Adipose tissue (tissue), 3 donors: ENCODE results near the gene IGF2. TPM values are rescaled to one million over a fixed set of nuclear protein-coding genes. Genes with fewer than 3 reads are reported as not detected.
"Not testable (repeated sequence)": the region's sequence is repeated elsewhere in the genome, so short reads cannot be mapped to it uniquely, and the experiment has no call there.

ENCODE experiments used
- H3K27ac ChIP-seq: one replicate; pipeline ENCODE4 v1.5.1; 2013; ENCODE audit warnings: low read depth, low read length
- WGBS, 3 donors: extraction: QIAGEN DNeasy Blood & Tissue Kit; methylation state at CpG; one replicate each; pipeline ENCODE4 v1.1.7; 2013; 5-methylcytosine and 5-hydroxymethylcytosine counted together
- polyA plus RNA-seq, 3 donors: library from polyadenylated mRNA; stranded (reverse); fragments of 200-250 nt; gene quantifications; one replicate each; pipeline ENCODE4 v1.2.3, GENCODE V29; 2013
- donor health status: healthy with polysubstance abuse.
- donor health status: Bipolar disorder and iron deficiency.
- donor health status: healthy.

The IGF2 gene
- polyA plus RNA-seq, 3 donors = 6.7 to 133 (median 31.7) TPM

DNA sequence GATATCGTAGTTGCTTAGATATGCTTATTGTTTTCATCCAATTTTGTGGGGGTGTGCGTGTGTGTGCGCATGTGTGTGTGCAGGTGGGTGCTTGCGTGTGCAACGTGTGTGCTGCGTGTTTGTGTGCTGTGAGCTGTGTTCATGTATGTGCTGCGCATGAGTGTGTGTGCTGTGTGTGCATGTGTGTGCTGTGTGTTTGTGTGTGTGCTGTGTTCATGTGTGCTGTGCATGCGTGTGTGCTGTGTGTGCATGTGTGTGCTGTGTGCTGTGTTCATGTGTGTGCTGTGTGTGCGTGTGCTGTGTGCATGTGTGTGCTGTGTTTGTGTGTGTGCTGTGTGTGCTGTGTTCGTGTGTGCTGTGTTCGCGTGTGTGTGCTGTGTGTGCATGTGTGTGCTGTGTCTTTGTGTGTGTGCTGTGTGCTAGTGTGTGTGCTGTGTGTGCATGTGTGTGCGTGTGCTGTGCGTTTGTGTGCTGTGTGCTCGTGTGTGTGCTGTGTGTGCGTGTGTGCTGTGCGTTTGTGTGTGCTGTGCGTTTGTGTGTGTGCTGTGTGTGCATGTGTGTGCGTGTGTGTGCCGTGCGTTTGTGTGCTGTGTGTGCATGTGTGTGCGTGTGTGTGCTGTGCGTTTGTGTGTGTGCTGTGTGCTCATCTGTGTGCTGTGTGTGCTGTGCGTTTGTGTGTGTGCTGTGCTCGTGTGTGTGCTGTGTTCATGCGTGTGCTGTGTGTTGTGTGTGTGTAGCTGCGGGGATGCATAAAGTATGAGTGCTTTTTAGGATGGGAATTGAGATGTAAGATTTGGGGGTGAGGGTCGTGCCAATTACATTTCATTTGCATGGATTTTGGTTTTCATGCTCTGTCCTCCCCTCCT lies 7.6 kb downstream of the IGF2 start:
- 86 to 88% (median 86%) methylated on average over 28 of the region's 28 CpGs for WGBS, 3 donors
- no peak overlapping the region for H3K27ac ChIP-seq

DNA sequence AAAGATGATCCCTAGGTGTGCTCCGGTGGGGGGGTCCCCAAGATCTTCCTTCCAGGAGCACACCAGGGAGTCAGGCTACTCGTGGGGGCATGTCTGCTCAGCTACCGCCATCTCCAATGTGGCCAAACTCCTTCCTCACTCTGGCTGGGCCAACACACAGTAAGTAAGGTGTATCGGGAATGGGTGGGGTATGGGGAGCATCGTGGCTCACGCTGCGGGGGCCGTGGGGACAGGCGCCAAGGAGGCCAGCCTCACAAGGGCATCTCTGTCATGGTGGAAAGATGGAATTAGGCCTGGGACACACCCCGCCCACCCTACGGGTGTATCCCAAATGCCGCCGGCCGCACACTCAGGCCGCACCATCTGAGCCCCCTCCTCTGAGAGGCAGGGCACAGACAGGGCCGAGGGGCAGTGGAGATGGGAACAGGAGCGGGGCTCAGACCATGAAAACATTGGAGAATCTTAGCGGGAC lies 8.3 kb downstream of the IGF2 start:
- WGBS, 3 donors = 80 to 89% (median 84%) methylated on average over 17 to 18 of the region's 18 CpGs
- no peak overlapping the region for H3K27ac ChIP-seq

DNA sequence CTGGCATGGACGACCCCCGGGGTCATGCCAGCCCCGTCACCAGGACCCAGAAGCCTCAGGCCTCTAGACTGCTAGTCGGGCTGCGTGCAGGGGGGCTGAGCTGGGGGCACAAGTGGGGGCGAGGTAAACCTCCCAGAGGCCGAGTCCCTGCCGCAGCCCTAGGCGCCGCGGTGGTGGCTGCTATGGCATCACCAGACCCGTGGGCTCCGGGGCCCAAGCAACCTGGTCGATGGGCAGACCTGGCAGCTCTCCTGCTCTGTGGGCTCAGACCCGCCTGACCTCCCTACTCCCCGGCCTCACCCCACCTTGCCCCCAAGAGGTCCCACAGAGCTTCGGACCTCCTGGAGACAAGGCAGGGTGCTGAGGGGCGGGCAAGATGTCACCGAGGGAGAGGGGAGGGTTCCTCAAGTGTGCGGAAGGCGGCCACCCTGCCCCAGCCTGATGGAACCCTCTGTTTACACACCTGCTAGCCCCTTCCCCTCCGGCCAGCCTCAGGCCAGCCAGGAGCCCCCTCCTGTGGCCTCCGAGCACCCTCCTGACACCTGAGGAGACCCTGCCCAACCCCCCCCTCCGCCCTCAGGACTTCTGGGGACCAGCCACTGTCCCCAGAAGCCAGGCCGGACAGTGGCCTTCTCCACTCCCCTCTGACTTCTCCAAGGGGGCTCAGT lies 9.4 kb downstream of the IGF2 start:
- WGBS, 3 donors = 76 to 91% (median 89%) methylated on average over 21 to 25 of the region's 25 CpGs
- no peak overlapping the region for H3K27ac ChIP-seq

DNA sequence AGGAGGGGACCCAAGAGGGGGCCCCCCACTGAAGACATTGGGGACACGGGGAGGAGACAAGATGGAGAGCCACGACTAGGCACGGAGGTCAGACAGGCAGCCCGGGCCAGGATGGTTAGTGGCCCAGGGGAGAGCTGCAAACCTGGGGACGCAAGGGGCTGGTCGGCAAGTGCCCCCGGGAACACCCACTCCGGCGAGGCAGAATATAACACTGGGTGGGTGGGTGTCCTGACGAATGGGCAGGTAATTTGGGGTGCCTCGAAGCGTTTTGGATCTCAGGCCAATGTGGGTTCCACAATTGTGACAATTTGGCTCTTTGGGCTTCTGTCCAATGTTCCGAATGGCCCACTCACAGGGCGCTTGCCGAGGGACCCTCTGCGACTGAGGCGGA lies 9.9 kb downstream of the IGF2 start:
- H3K27ac ChIP-seq = no peak overlapping the region
- 80 to 93% (median 90%) methylated on average over 17 of the region's 17 CpGs for WGBS, 3 donors

DNA sequence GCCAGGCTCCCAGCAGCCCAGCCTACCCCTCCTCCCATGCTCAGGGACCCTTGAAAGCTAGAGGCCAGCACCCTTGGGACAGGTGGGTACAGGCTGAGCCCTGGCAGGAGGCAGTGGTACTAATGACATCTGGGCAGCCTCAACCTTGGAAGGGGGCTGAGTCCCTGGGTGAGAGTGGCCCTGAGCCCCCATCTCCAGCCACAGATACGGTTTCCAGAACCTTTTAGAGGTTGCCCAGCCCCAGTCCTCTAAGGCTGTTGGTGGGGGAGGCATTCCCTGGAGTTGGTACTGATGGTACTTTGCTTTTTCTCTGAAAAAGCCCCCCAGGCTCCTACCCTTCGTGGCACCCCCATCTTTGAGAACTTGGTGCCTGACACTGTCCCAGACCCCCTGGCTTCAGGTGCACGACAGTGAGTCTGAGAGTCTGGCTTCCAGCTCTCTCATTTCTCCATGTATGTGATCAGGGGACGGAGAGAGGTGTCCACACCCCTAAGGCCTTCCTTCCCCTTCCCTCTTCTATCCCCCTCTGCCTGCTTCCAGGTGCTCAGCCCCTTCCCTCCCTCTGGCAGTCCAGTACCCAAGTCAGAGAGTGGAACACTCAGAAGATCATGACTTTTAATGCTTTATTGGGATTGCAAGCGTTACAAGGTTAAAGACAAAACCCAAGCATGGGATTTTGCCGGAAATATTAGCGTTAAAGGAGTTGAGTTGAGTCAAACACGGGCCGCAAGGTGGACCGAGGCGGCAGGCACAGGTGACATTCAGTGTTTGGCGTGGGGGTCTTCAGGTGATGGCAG lies 10.5 kb downstream of the IGF2 start:
- H3K27ac ChIP-seq = no peak overlapping the region
- WGBS, 3 donors = 71 to 82% (median 80%) methylated on average over 12 of the region's 12 CpGs

DNA sequence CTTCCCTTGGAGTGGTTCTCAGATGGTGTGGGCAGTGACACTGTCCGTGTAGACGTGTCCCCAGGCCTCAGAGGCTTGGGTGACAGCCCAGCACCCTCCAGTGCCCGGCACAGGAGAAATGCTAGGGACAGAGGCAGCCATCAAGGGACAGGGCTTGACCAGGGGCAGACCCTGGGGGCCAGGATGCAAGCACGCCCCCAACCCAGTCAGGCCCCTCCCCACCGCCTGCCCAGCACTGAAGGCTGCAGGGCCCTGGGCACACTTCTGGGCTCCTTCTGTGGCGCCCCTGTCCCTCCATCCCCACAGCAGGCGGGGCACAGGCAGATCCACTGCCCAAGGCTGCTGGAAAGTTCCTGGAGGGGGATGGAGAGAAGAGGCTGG lies 11.1 kb downstream of the IGF2 start:
- 67 to 85% (median 77%) methylated on average over 7 of the region's 7 CpGs for WGBS, 3 donors
- H3K27ac ChIP-seq = no peak overlapping the region

DNA sequence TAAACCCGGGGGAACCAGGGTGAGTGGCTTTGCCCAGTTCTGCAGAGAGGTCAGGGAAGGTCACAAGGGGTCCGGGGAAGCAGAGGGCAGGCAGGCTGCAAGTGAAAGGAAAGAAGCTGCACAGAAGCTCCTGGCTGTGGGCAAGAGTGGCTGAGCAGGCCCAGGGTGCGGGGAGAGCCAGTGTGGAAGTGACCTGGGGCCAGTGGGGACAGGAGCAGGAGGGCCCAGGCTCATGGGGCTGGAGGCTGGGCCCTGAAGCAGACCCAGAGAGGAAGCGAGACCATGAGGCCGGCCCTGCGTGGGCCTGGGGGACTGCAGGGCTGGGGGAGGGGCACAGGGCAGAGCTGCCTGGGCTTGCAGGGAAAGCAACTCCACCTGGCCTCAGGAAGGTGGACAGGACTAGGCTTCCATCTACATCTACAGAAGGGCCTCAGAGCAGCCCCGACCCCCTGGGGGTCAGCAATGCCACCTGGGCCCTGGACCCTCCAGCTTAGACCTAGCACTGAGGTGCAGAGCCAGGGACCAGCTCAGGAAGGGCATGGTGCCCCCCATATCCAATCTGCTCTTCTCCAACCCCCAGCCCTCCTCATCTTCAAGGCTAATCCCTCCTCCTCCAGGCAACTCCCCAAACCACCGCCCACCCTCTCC lies 11.6 kb downstream of the IGF2 start:
- 62 to 73% (median 68%) methylated on average over 8 of the region's 8 CpGs for WGBS, 3 donors

DNA sequence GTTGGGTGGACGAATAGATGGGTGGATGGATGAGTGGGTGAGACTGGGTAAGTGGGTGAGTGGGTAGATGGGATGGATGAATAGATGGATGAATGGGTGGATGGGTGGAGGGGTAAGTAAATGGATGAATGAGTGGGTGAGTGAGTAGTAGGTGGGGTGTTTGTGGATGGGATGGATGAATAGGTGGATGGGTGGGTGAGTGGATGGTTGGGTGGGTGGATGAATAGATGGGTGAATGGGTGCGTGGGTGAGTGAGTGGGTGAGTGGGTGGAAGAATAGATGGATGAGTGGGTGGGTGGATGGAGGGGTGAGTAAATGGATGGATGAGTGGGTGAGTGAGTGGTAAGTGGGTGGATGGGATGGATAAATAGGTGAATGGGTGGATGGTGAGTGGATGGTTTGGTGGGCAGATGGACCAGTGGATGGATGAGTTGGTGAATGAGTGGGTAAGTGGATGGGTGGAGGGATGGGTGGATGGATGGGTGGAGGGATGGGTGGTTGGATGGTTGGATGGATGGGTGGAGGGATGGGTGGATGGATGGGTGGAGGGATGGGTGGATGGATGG lies 12.6 kb downstream of the IGF2 start:
- WGBS, 3 donors = 83 to 95% (median 91%) methylated on average over 2 of the region's 2 CpGs

More for the DNA sequence above, 11.6 kb downstream of the IGF2 start:
- H3K27ac ChIP-seq = no peak overlapping the region

DNA sequence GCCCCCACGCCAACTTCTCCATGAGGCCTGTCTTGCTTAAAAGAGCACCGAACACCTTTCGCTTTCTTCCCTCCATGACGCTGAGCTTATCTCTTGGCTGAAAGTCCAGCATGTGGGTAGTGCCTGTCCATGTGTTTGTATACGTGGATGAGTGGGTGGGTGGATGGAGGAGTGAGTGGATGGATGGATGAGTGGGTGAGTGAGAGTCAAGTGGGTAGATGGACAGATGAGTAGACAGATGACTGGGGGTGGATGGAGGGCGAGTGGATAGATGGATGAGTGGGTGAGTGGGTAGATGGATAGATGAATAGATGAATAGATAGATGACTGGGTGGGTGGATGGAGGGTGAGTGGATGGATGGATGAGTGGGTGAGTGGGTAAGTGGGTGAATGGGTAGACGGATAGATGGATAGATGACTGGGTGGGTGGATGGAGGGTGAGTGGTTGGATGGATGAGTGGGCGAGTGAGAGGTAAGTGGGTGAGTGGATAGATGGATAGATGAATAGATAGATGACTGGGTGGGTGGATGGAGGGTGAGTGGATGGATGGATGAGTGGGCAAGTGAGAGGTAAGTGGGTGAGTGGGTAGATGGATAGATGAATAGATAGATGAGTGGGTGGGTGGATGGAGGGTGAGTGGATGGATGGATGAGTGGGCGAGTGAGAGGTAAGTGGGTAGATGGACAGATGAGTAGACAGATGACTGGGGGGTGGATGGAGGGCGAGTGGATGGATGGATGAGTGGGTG lies 14.3 kb downstream of the IGF2 start:
- WGBS, 3 donors = 85 to 92% (median 88%) methylated on average over 8 to 10 of the region's 10 CpGs
- not testable (repeated sequence) for H3K27ac ChIP-seq

More for the DNA sequence above, 12.6 kb downstream of the IGF2 start:
- H3K27ac ChIP-seq = no peak overlapping the region

DNA sequence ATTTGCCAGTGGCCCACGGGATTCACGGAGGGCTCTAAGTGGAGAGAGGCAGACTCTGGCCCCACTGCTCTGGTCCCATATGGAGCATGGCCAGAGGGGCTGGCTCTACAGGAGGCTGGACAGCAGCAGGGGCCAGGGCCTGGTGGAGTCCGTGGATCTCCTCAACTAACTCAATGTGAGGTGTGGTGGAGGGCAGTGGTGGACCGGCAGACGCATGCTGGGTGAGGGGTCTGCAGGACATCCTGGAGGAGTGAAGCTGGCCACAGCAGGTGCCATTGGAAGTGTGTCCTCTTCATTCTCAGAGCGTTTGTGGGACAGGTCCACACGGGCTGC lies 15.6 kb downstream of the IGF2 start:
- no peak overlapping the region for H3K27ac ChIP-seq
- 88 to 89% (median 88%) methylated on average over 7 of the region's 7 CpGs for WGBS, 3 donors

DNA sequence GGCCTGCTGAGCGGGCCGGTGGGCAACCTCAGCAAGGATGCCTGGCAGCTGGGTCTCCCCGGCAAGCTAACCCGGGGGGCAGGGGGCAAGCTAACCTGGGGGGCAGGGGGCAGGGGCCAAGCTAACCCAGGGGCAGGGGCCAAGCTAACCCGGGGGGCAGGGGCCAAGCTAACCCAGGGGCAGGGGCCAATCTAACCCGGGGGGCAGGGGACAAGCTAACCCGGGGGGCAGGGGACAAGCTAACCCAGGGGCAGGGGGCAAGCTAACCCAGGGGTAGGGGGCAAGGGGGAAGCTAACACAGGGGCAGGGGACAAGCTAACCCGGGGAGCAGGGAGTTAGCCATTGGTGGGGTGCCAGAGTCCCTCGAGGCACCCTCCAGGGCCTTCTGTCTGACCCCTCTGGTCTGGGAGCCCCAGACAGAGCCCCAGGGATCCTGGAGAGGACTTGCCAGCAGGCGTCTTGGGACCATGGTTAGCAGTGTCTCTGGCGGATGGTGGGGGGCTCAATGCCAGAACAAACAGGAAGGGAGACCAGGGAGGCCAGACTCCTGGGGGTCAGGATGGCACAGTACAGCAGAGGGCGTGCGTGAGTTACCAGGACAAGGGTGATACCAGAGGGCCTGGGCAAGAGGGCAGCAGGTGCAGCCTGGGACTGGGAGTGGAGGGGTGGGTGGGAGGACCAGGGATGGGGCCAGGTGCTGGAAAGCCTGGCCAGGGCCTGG lies 16.1 kb downstream of the IGF2 start:
- 76 to 86% (median 81%) methylated on average over 11 to 13 of the region's 13 CpGs for WGBS, 3 donors
- H3K27ac ChIP-seq = no peak overlapping the region

DNA sequence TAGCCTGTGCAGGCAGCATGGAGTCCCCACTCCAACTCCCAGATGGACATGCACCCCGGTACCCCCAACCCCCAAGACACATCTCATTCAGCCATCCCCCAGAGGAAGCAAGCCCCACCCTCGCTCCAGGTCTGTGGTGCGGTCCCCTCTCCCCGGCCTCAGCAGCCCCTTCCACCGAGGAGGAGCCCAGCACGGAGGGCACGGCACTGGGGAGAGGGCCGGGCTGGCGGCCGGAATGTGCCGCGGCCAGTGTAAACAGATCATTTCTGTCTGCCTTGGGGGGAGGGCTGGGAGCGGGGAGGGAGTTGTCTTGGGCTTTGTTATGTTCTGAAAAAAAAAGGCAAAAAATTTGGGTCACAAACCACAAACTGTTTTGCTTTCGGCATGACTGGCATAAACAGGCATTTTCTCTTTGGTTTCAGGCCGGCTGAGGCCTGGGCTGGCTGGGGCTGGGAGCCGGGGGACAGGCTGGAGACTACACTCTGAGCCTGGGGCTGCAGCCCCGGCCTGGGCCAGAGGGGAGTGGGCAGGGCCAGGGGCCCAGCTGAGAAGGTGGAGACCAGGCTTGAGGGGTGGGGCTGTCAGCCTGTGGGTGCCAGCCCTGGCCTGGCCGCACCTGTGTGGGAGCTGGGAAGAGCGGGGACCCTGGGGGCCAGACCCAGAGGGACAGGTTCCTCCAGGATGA lies 16.8 kb downstream of the IGF2 start:
- H3K27ac ChIP-seq = no peak overlapping the region
- WGBS, 3 donors = 58 to 73% (median 58%) methylated on average over 19 of the region's 19 CpGs

DNA sequence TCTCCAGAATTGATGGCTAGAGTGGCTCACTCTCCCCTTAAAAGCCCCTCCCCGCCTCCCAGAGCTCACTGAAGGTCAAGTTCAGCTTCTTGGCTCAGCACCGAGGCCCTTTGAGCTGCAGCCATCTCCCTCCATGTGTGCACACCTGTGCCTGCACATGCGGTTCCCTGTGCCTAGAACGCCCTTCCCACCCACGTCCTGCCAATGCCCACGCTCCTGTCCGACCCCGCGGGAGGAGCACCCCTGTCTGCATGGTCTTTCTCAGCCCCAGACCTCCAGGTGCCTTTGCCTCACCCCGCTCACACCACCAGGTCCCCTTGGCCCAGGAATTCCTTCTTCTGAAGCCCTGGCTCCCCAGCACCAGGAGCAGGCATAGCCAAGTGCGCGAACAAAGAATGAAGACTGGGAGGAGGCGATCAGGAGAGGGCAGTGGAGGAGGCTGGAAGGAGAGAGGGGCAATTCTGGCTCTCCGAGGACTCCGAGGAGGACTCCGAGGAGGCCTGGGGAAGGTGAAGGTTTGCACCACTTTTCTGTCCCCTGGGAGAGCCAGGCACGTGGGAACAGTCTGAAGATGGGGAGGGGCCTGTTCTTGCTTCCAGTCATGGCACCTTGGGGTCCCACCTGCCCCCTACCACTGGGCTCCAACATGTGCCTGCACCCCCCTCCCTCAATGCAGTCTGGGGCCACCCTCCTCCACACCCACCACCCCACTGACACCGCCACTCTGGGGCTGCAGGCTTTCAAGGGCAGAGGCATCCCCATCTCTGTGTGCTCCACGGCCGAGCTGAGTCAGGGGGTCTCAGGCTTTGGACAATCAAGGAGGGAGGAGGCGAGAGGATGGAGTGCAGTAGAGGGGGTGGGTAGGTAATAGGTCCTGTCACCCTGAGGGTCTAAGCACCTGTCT lies 17.7 kb downstream of the IGF2 start:
- 67 to 89% (median 80%) methylated on average over 21 of the region's 21 CpGs for WGBS, 3 donors

DNA sequence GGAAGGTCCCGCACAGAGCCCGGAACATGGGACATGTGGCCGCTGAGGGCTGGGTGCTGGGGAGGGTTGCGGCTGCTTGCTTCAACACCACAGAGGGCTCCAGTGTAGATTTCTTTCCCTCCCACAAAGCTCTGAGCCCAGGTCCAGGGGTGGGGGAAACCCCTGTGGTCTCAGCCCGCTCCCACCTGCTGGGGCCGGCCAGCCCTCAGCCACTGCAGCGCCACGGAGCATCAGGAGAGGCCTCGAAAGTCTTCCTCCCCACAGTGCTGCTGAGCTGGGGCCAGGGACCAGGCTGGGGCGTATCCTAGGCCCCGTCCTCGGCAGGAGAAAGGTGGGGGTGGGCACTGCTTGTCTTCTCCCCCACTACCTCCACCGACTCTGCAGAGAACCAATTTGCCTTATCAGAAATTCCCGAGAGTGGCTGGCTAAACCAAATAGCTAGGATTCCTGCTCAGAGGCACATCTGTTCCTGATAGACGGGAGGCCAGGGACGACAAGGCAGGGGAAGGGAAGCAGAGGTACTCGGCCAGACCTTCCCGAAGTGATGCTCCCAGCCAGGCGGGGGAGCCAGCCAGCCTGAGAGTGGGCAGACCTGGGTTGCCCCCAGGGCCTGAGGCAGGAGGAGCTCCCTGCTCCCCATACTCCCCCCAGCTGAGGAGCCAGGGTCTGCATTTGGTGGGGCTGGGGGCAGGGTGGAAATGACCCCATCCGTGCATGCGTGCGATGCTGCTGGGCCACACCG lies 18.7 kb downstream of the IGF2 start:
- no peak overlapping the region for H3K27ac ChIP-seq
- 60 to 77% (median 75%) methylated on average over 22 to 23 of the region's 23 CpGs for WGBS, 3 donors

More for the DNA sequence above, 17.7 kb downstream of the IGF2 start:
- no peak overlapping the region for H3K27ac ChIP-seq

DNA sequence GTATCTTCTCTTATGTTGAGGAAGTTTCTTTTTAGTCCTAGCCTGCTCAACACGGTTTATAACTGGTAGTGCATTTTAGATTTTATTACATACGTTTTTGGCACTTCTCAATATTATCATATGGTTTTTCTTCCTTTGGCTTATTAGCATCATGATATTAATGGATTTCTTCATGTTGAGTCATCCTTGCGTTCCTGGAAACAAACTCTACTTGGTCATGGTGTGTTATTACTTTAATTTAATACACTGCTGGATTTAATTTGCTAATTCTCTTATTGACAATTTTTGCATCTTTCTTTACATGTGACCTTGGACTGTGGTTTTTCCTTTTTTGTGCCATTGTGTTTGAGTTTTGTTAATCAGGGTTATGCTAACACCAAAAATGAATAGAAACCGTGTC lies 20.5 kb downstream of the IGF2 start:
- H3K27ac ChIP-seq = no peak overlapping the region
- 76 to 83% (median 83%) methylated on average over 4 of the region's 4 CpGs for WGBS, 3 donors
